ENCODE measurements around the gene GNB5.
"Not testable (repeated sequence)": the region's sequence is repeated elsewhere in the genome, so short reads cannot be mapped to it uniquely, and the experiment has no call there.

Gene GNB5

GRCh38 chr15:52191207-52191606 lies at the start of gene GNB5:
Gene GNB5 (minus strand): TSS chr15:52191392. CDS start chr15:52184676, 6,716 bp downstream.
- TF ChIP-seq POLR2AphosphoS5 (IDR thresholded peaks at IDR 0.05; ENCODE audit: borderline replicate concordance, low read depth, low read length) (no peak), FOXP2 (optimal IDR thresholded peaks at IDR 0.05; ENCODE audit: control extremely low read depth, extremely low read length, insufficient read depth) (no peak), EZH2 (IDR thresholded peaks at IDR 0.05) (no peak)
- H3K9ac ChIP-seq (ENCODE audit: insufficient read length): no peak within 1 kb of the TSS
- no peak within 1 kb of the TSS for H3K4me3 ChIP-seq
- H3K27ac ChIP-seq: no peak within 1 kb of the TSS
- DNase-seq (ENCODE audit: low read depth, low spot score): no peak
- no peaks in the 10 kb centered on the region for H3K9me3 ChIP-seq (ENCODE audit: low read depth, low read length)
- no peaks in the 10 kb centered on the region for H3K36me3 ChIP-seq (ENCODE audit: insufficient read depth, low read length)

- DNase-seq (ENCODE audit: low read depth, low spot score): no peak
- H3K27ac ChIP-seq: no peak overlapping the region
- H3K36me3 ChIP-seq (ENCODE audit: insufficient read depth, low read length): no peaks in the 10 kb centered on the region
- TF ChIP-seq EZH2 (IDR thresholded peaks at IDR 0.05): no peak
- no peak for TF ChIP-seq POLR2AphosphoS5 (IDR thresholded peaks at IDR 0.05; ENCODE audit: borderline replicate concordance, low read depth, low read length)
- no peak for TF ChIP-seq FOXP2 (optimal IDR thresholded peaks at IDR 0.05; ENCODE audit: control extremely low read depth, extremely low read length, insufficient read depth)
- no peaks in the 10 kb centered on the region for H3K9me3 ChIP-seq (ENCODE audit: low read depth, low read length)
- no peak overlapping the region for H3K9ac ChIP-seq (ENCODE audit: insufficient read length)
- H3K4me3 ChIP-seq: no peak overlapping the region
These were observed 49.0 kb upstream of the GNB5 start for GRCh38 chr15:52240166-52240565.

- H3K36me3 ChIP-seq (ENCODE audit: insufficient read depth, low read length); H3K27ac ChIP-seq; H3K9ac ChIP-seq (ENCODE audit: insufficient read length); H3K4me3 ChIP-seq; DNase-seq (ENCODE audit: low read depth, low spot score); H3K9me3 ChIP-seq (ENCODE audit: low read depth, low read length): not testable (repeated sequence)
These were observed 47.9 kb upstream of the GNB5 start for GRCh38 chr15:52238989-52239525.

GRCh38 chr15:52238149-52238548 lies 47.0 kb upstream of the GNB5 start:
- Histone ChIP-seq H3K27ac (no peak overlapping the region), H3K36me3 (ENCODE audit: insufficient read depth, low read length) (no peaks in the 10 kb centered on the region), H3K9ac (ENCODE audit: insufficient read length) (no peak overlapping the region), H3K9me3 (ENCODE audit: low read depth, low read length) (no peaks in the 10 kb centered on the region), H3K4me3 (no peak overlapping the region)
- TF ChIP-seq FOXP2 (optimal IDR thresholded peaks at IDR 0.05; ENCODE audit: control extremely low read depth, extremely low read length, insufficient read depth): no peak
- TF ChIP-seq POLR2AphosphoS5 (IDR thresholded peaks at IDR 0.05; ENCODE audit: borderline replicate concordance, low read depth, low read length): no peak
- TF ChIP-seq EZH2 (IDR thresholded peaks at IDR 0.05): no peak
- DNase-seq (ENCODE audit: low read depth, low spot score): no peak

GRCh38 chr15:52236013-52236412 lies 44.8 kb upstream of the GNB5 start:
- DNase-seq (ENCODE audit: low read depth, low spot score): no peak
- no peak overlapping the region for H3K9ac ChIP-seq (ENCODE audit: insufficient read length)
- TF ChIP-seq POLR2AphosphoS5 (IDR thresholded peaks at IDR 0.05; ENCODE audit: borderline replicate concordance, low read depth, low read length): no peak
- no peak for TF ChIP-seq FOXP2 (optimal IDR thresholded peaks at IDR 0.05; ENCODE audit: control extremely low read depth, extremely low read length, insufficient read depth)
- no peak for TF ChIP-seq EZH2 (IDR thresholded peaks at IDR 0.05)
- H3K9me3 ChIP-seq (ENCODE audit: low read depth, low read length): no peaks in the 10 kb centered on the region
- no peaks in the 10 kb centered on the region for H3K36me3 ChIP-seq (ENCODE audit: insufficient read depth, low read length)
- H3K27ac ChIP-seq: no peak overlapping the region
- H3K4me3 ChIP-seq: no peak overlapping the region

GRCh38 chr15:52234596-52235541 lies 43.7 kb upstream of the GNB5 start:
- H3K27ac ChIP-seq: no peak overlapping the region
- H3K9me3 ChIP-seq (ENCODE audit: low read depth, low read length): no peaks in the 10 kb centered on the region
- H3K36me3 ChIP-seq (ENCODE audit: insufficient read depth, low read length): no peaks in the 10 kb centered on the region
- TF ChIP-seq EZH2 (IDR thresholded peaks at IDR 0.05) (no peak), POLR2AphosphoS5 (IDR thresholded peaks at IDR 0.05; ENCODE audit: borderline replicate concordance, low read depth, low read length) (no peak), FOXP2 (optimal IDR thresholded peaks at IDR 0.05; ENCODE audit: control extremely low read depth, extremely low read length, insufficient read depth) (no peak)
- H3K4me3 ChIP-seq: no peak overlapping the region
- H3K9ac ChIP-seq (ENCODE audit: insufficient read length): no peak overlapping the region
- DNase-seq (ENCODE audit: low read depth, low spot score): no peak

GRCh38 chr15:52233405-52233804 lies 42.2 kb upstream of the GNB5 start:
- no peaks in the 10 kb centered on the region for H3K9me3 ChIP-seq (ENCODE audit: low read depth, low read length)
- no peak overlapping the region for H3K4me3 ChIP-seq
- no peak for DNase-seq (ENCODE audit: low read depth, low spot score)
- TF ChIP-seq POLR2AphosphoS5 (IDR thresholded peaks at IDR 0.05; ENCODE audit: borderline replicate concordance, low read depth, low read length): no peak
- no peak for TF ChIP-seq FOXP2 (optimal IDR thresholded peaks at IDR 0.05; ENCODE audit: control extremely low read depth, extremely low read length, insufficient read depth)
- TF ChIP-seq EZH2 (IDR thresholded peaks at IDR 0.05): no peak
- no peak overlapping the region for H3K9ac ChIP-seq (ENCODE audit: insufficient read length)
- no peaks in the 10 kb centered on the region for H3K36me3 ChIP-seq (ENCODE audit: insufficient read depth, low read length)
- no peak overlapping the region for H3K27ac ChIP-seq

GRCh38 chr15:52232327-52232726 lies 41.1 kb upstream of the GNB5 start:
- Histone ChIP-seq H3K36me3 (ENCODE audit: insufficient read depth, low read length) (no peaks in the 10 kb centered on the region), H3K9ac (ENCODE audit: insufficient read length) (no peak overlapping the region)

More at GRCh38 chr15:52232327-52232726, 41.1 kb upstream of the GNB5 start:
- TF ChIP-seq EZH2 (IDR thresholded peaks at IDR 0.05): no peak
- no peak for TF ChIP-seq POLR2AphosphoS5 (IDR thresholded peaks at IDR 0.05; ENCODE audit: borderline replicate concordance, low read depth, low read length)
- TF ChIP-seq FOXP2 (optimal IDR thresholded peaks at IDR 0.05; ENCODE audit: control extremely low read depth, extremely low read length, insufficient read depth): no peak
- no peak for DNase-seq (ENCODE audit: low read depth, low spot score)
- no peaks in the 10 kb centered on the region for H3K9me3 ChIP-seq (ENCODE audit: low read depth, low read length)
- H3K4me3 ChIP-seq: no peak overlapping the region
- H3K27ac ChIP-seq: no peak overlapping the region
